HTERT RPE-1 (cell line): ENCODE measurements around the gene RXRA.

Experiments used
- in situ Hi-C: fragments of 300-500 bp; cut with MboI; formaldehyde crosslinking; loops from 4 replicates; pipeline ENCODE4 v1.14.3; 2020; ENCODE audit warnings: low sequenced_read_pairs

The RXRA gene

GRCh38 chr9:134379831-134380365 lies 53.6 kb downstream of the RXRA start:
- in situ Hi-C loops, result no loop called here

- in situ Hi-C loops, result no loop called here
These were observed 54.5 kb downstream of the RXRA start for GRCh38 chr9:134380542-134381271.

- in situ Hi-C loops, result no loop called here
These were observed 55.0 kb downstream of the RXRA start for GRCh38 chr9:134381272-134381661.

GRCh38 chr9:134381671-134382516 lies 55.6 kb downstream of the RXRA start:
- in situ Hi-C loops, result no loop called here

- in situ Hi-C loops, result no loop called here
These were observed 56.5 kb downstream of the RXRA start for GRCh38 chr9:134382733-134383132.

- in situ Hi-C loops, result no loop called here
These were observed 56.9 kb downstream of the RXRA start for GRCh38 chr9:134383148-134383547.

GRCh38 chr9:134384811-134385479 lies 58.7 kb downstream of the RXRA start:
- in situ Hi-C loops, result no loop called here

- in situ Hi-C loops, result no loop called here
These were observed 59.7 kb downstream of the RXRA start for GRCh38 chr9:134385915-134386314.

- in situ Hi-C loops, result no loop called here
These were observed 60.9 kb downstream of the RXRA start for GRCh38 chr9:134386951-134387831.

GRCh38 chr9:134388289-134388808 lies 62.1 kb downstream of the RXRA start:
- in situ Hi-C loops, result no loop called here

GRCh38 chr9:134388976-134389375 lies 62.7 kb downstream of the RXRA start:
- in situ Hi-C loops, result no loop called here

- in situ Hi-C loops, result no loop called here
These were observed 63.4 kb downstream of the RXRA start for GRCh38 chr9:134389642-134390041.

- in situ Hi-C loops, result no loop called here
These were observed 64.3 kb downstream of the RXRA start for GRCh38 chr9:134390537-134390936.

- in situ Hi-C loops, result no loop called here
These were observed 64.7 kb downstream of the RXRA start for GRCh38 chr9:134390947-134391318.

GRCh38 chr9:134391319-134392231 lies 65.3 kb downstream of the RXRA start:
- in situ Hi-C loops, result no loop called here

- in situ Hi-C loops, result no loop called here
These were observed 66.6 kb downstream of the RXRA start for GRCh38 chr9:134392900-134393299.

- in situ Hi-C loops, result no loop called here
These were observed 67.5 kb downstream of the RXRA start for GRCh38 chr9:134393582-134394280.

- in situ Hi-C loops, result no loop called here
These were observed 68.8 kb downstream of the RXRA start for GRCh38 chr9:134395002-134395517.
